Natural killer cell (primary cell): Measurements from ENCODE around the gene TCP11. TPM values are rescaled to one million over a fixed set of nuclear protein-coding genes. Genes with fewer than 3 reads are reported as not detected.

ENCODE experiments used
- ATAC-seq, 3 donors: fragments of 150-1000 bp in 2 of 3; fragments of 200-7000 bp in 1 of 3; cut with Tn5 transposase; 1 replicate in 1 of 3; 2 replicates in 2 of 3; pipeline ENCODE4 v1.10.0; 2021; ENCODE audit warnings: mild to moderate bottlenecking in 2 of 3, moderate library complexity in 2 of 3
- DNase-seq, 2 donors: peaks; one replicate each; pipeline versions ENCODE4 v3.0.0 to v3.0.0-alpha.2; 2013 to 2021; ENCODE audit warnings: mixed read lengths in 1 of 2
- H3K27ac ChIP-seq: one replicate; pipeline ENCODE4 v1.5.1; 2013; ENCODE audit warnings: mild to moderate bottlenecking, low read length
- H3K27me3 ChIP-seq: one replicate; pipeline ENCODE4 v1.6.1; 2013; ENCODE audit warnings: low read length; ENCODE audit not compliant: control insufficient read depth, insufficient read depth
- H3K36me3 ChIP-seq: one replicate; pipeline ENCODE4 v1.6.1; 2013; ENCODE audit warnings: low read length; ENCODE audit not compliant: control insufficient read depth, insufficient read depth
- H3K4me1 ChIP-seq: one replicate; pipeline ENCODE4 v1.6.1; 2013; ENCODE audit warnings: low read length; ENCODE audit not compliant: control insufficient read depth, insufficient read depth
- H3K4me3 ChIP-seq: one replicate; pipeline ENCODE4 v1.5.1; 2013; ENCODE audit warnings: low read length
- H3K9me3 ChIP-seq: one replicate; pipeline ENCODE4 v1.6.1; 2013; ENCODE audit warnings: low read length; ENCODE audit not compliant: control insufficient read depth, insufficient read depth
- H3K27ac Mint-ChIP-seq, 2 donors: one replicate each; pipeline ENCODE4 v1.8.0; 2022; ENCODE audit warnings: mild to moderate bottlenecking in 2 of 2, mixed read lengths in 2 of 2, moderate library complexity in 1 of 2
- H3K27me3 Mint-ChIP-seq, 2 donors: one replicate each; pipeline ENCODE4 v1.8.0; 2022; ENCODE audit warnings: low read depth in 2 of 2, mixed read lengths in 2 of 2
- H3K36me3 Mint-ChIP-seq: one replicate; pipeline ENCODE4 v1.8.0; 2022; ENCODE audit warnings: mixed read lengths
- H3K4me1 Mint-ChIP-seq, 2 donors: one replicate each; pipeline ENCODE4 v1.8.0; 2022; ENCODE audit warnings: mixed read lengths in 2 of 2
- H3K4me3 Mint-ChIP-seq: one replicate; pipeline ENCODE4 v1.8.0; 2022; ENCODE audit warnings: mild to moderate bottlenecking, moderate library complexity, mixed read lengths
- H3K9me3 Mint-ChIP-seq, 2 donors: one replicate each; pipeline ENCODE4 v1.8.0; 2022; ENCODE audit warnings: mixed read lengths in 2 of 2
- CTCF ChIP-seq: fragments of 200-600 bp; IDR thresholded peaks from one replicate; pipeline ENCODE4 v1.8.0; 2022; ENCODE audit warnings: antibody characterized with exemption
- WGBS: methylation state at CpG from one replicate; pipeline ENCODE4 v1.1.7; 2013; ENCODE audit warnings: missing lambda C conversion rate; ENCODE audit not compliant: insufficient coverage; 5-methylcytosine and 5-hydroxymethylcytosine counted together
- intact Hi-C: fragments of 100-400 bp; cut with micrococcal nuclease; formaldehyde crosslinking; loops from one replicate; pipeline ENCODE4 v1.14.2; 2022
- total RNA-seq, 4 donors: library from RNA; stranded (reverse); fragments of 120-200 nt in 1 of 4; gene quantifications; one replicate each; pipeline versions ENCODE4 v1.2.3 to v1.2.4, GENCODE V29; 2013 to 2022

Gene TCP11
- total RNA-seq, 3 donors from 2014 or later (not counting 1 experiment from before 2014, with no cell fraction given) = not detected

- intact Hi-C loops = no loop called here
- ATAC-seq (no peak), DNase-seq (peak in 1 of 2 donors; percentile 7)
- Mint-ChIP-seq H3K27me3 (no peaks in the 10 kb centered on the region), H3K4me1 (peaks cover 0 to 4% of the 10 kb centered on the region in 2 donors), H3K36me3 (no peaks in the 10 kb centered on the region), H3K9me3 (no peaks in the 10 kb centered on the region), H3K27ac (no peak overlapping the region), H3K4me3 (no peak overlapping the region)
- 94% methylated on average over 14 of the region's 14 CpGs for WGBS
- Histone ChIP-seq H3K27me3 (no peaks in the 10 kb centered on the region), H3K9me3 (no peaks in the 10 kb centered on the region), H3K27ac (no peak overlapping the region), H3K36me3 (peaks cover 48% of the 10 kb centered on the region), H3K4me3 (no peak overlapping the region), H3K4me1 (no peaks in the 10 kb centered on the region)
- no peak for TF ChIP-seq CTCF
Measured at GRCh38 chr6:35084041-35084491, 57.1 kb downstream of the TCP11 start.

GRCh38 chr6:35083507-35083906 is 57.6 kb downstream of the TCP11 start:
- ATAC-seq = no peak
- H3K36me3 Mint-ChIP-seq = no peaks in the 10 kb centered on the region
- H3K27me3 Mint-ChIP-seq = no peaks in the 10 kb centered on the region
- H3K4me1 Mint-ChIP-seq = peaks cover 0 to 4% of the 10 kb centered on the region in 2 donors
- H3K4me3 ChIP-seq = no peak overlapping the region
- intact Hi-C loops = no loop called here
- H3K9me3 Mint-ChIP-seq = no peaks in the 10 kb centered on the region
- no peaks in the 10 kb centered on the region for H3K9me3 ChIP-seq
- TF ChIP-seq CTCF = no peak
- H3K4me3 Mint-ChIP-seq = no peak overlapping the region
- H3K27me3 ChIP-seq = no peaks in the 10 kb centered on the region
- no peaks in the 10 kb centered on the region for H3K4me1 ChIP-seq
- no peak overlapping the region for H3K27ac ChIP-seq
- 93% methylated on average over 8 of the region's 9 CpGs for WGBS
- DNase-seq = peak in 1 of 2 donors; percentile 2
- H3K27ac Mint-ChIP-seq = no peak overlapping the region
- peaks cover 54% of the 10 kb centered on the region for H3K36me3 ChIP-seq

- peaks cover 55% of the 10 kb centered on the region for H3K36me3 ChIP-seq
- Mint-ChIP-seq H3K27ac (no peak overlapping the region), H3K4me3 (no peak overlapping the region), H3K36me3 (no peaks in the 10 kb centered on the region), H3K9me3 (no peaks in the 10 kb centered on the region), H3K27me3 (no peaks in the 10 kb centered on the region), H3K4me1 (peaks cover 0 to 4% of the 10 kb centered on the region in 2 donors)
- H3K9me3 ChIP-seq = no peaks in the 10 kb centered on the region
- H3K27ac ChIP-seq = no peak overlapping the region
- WGBS = 97% methylated on average over 13 of the region's 13 CpGs
- DNase-seq (peak in 1 of 2 donors; percentile 3), ATAC-seq (no peak)
- H3K4me1 ChIP-seq = no peaks in the 10 kb centered on the region
- no peaks in the 10 kb centered on the region for H3K27me3 ChIP-seq
- no peak overlapping the region for H3K4me3 ChIP-seq
- TF ChIP-seq CTCF = no peak
- intact Hi-C loops = no loop called here
Measured at GRCh38 chr6:35082733-35083403, 58.3 kb downstream of the TCP11 start.
